HepG2 (cell line): ENCODE data around the gene EFEMP2. TPM values are rescaled to one million over a fixed set of nuclear protein-coding genes. Genes with fewer than 3 reads are reported as not detected.
A peak's percentile ranks its signal among the peaks of the same experiment; 100 is the strongest.

Experiments
- AFF4 ChIP-seq: sonication (generic); formaldehyde crosslinking; IDR thresholded peaks from 2 replicates; pipeline ENCODE4 v1.4.0; 2020; ENCODE audit warnings: missing genetic modification reagents
- FLYWCH1 ChIP-seq: sonication (generic); formaldehyde crosslinking; IDR thresholded peaks from 2 replicates; pipeline ENCODE4 v1.8.1; 2023; ENCODE audit warnings: mild to moderate bottlenecking, missing genetic modification reagents
- HNF4G ChIP-seq, 2 experiments: sonication (generic) in 1 of 2; formaldehyde crosslinking in 1 of 2; IDR thresholded peaks; 2 replicates each; pipeline versions ENCODE4 v1.4.0 to v1.6.1; 2011 to 2020; ENCODE audit warnings: borderline replicate concordance in 2 of 2, low read depth in 2 of 2, mild to moderate bottlenecking in 2 of 2, low read length in 1 of 2, missing genetic modification reagents in 1 of 2, moderate library complexity in 1 of 2
- HNRNPH1 ChIP-seq: fragments of 200-400 bp; formaldehyde crosslinking; optimal IDR thresholded peaks from 2 replicates; pipeline ENCODE3; 2017; ENCODE audit warnings: mild to moderate bottlenecking, low read depth, low read length
- MIXL1 ChIP-seq: IDR thresholded peaks from 2 replicates; pipeline ENCODE4 v1.6.1; 2016
- MLLT10 ChIP-seq: sonication (generic); formaldehyde crosslinking; IDR thresholded peaks from 2 replicates; pipeline ENCODE4 v1.4.0; 2020; ENCODE audit warnings: missing genetic modification reagents
- NFE2L2 ChIP-seq: fragments of 150-350 bp; IDR thresholded peaks from 2 replicates; pipeline ENCODE4 v1.6.1; 2014; ENCODE audit warnings: low read length
- RFXAP ChIP-seq: sonication (generic); formaldehyde crosslinking; IDR thresholded peaks from 2 replicates; pipeline ENCODE4 v1.4.0; 2020; ENCODE audit warnings: missing genetic modification reagents, borderline replicate concordance
- TFDP1 ChIP-seq: IDR thresholded peaks from 2 replicates; pipeline ENCODE4 v1.6.1; 2016; ENCODE audit warnings: missing compliant biosample characterization, missing genetic modification reagents, borderline replicate concordance
- XRCC5 ChIP-seq: fragments of 200-400 bp; formaldehyde crosslinking; optimal IDR thresholded peaks from 2 replicates; pipeline ENCODE3; 2017; ENCODE audit warnings: mild to moderate bottlenecking, low read length
- YEATS4 ChIP-seq: sonication (generic); formaldehyde crosslinking; IDR thresholded peaks from 2 replicates; pipeline ENCODE4 v1.4.0; 2020; ENCODE audit warnings: missing genetic modification reagents, borderline replicate concordance
- ZBTB33 ChIP-seq: sonication (generic); formaldehyde crosslinking; IDR thresholded peaks from 2 replicates; pipeline ENCODE4 v1.4.0; 2020; ENCODE audit warnings: missing genetic modification reagents
- ZBTB46 ChIP-seq: sonication (generic); formaldehyde crosslinking; IDR thresholded peaks from 2 replicates; pipeline ENCODE4 v1.4.0; 2020; ENCODE audit warnings: mild to moderate bottlenecking, missing genetic modification reagents, borderline replicate concordance
- ZFYVE20 ChIP-seq: sonication (generic); formaldehyde crosslinking; IDR thresholded peaks from 2 replicates; pipeline ENCODE4 v1.8.0; 2023; ENCODE audit warnings: low read depth, mild to moderate bottlenecking, moderate library complexity, missing genetic modification reagents, borderline replicate concordance
- ZNF224 ChIP-seq: sonication (generic); formaldehyde crosslinking; IDR thresholded peaks from 2 replicates; pipeline ENCODE4 v1.5.0; 2020; ENCODE audit warnings: mild to moderate bottlenecking, missing genetic modification reagents
- ZNF225 ChIP-seq: sonication (generic); formaldehyde crosslinking; IDR thresholded peaks from 2 replicates; pipeline ENCODE4 v1.4.0; 2020; ENCODE audit warnings: mild to moderate bottlenecking, missing genetic modification reagents
- ZNF549 ChIP-seq: sonication (generic); formaldehyde crosslinking; IDR thresholded peaks from 2 replicates; pipeline ENCODE4 v1.5.0; 2020; ENCODE audit warnings: missing genetic modification reagents
- ZNF569 ChIP-seq: sonication (generic); formaldehyde crosslinking; IDR thresholded peaks from 2 replicates; pipeline ENCODE4 v1.5.0; 2020; ENCODE audit warnings: mild to moderate bottlenecking, missing genetic modification reagents, moderate library complexity, borderline replicate concordance
- polyA plus RNA-seq, 8 experiments: library from polyadenylated mRNA; depleted of rRNA in 3 of 8; stranded (reverse) in 7 of 8; unstranded in 1 of 8; fragments of >200 nt; fragmentation: Illumina TruSeq in 4 of 8; extraction: Trizol in 4 of 8; gene quantifications; 2 replicates each; pipeline versions ENCODE4 v1.2.1 to v1.2.3, GENCODE V29; 2011 to 2016; ENCODE audit warnings: low read depth in 4 of 8, missing spikeins in 1 of 8, mixed read lengths in 1 of 8; ENCODE audit not compliant: insufficient read depth in 1 of 8
- total RNA-seq, 5 experiments: library from RNA; depleted of rRNA; stranded (reverse); fragments of >200 nt; fragmentation: Illumina TruSeq; extraction: Trizol; gene quantifications; 2 replicates each; pipeline ENCODE4 v1.2.3, GENCODE V29; 2016; ENCODE audit warnings: low read depth in 1 of 5
- TF ChIP-seq, protein P1 (sequence below): sonication (generic); formaldehyde crosslinking; IDR thresholded peaks from 2 replicates; pipeline ENCODE4 v1.4.0; 2020; ENCODE audit warnings: missing genetic modification reagents

Gene EFEMP2
- total and polyA plus RNA-seq, 2 of the 13 experiments (the other 11 are each of a cell fraction or from before 2014, with no cell fraction given), result 7.4 to 29.7 TPM

DNA sequence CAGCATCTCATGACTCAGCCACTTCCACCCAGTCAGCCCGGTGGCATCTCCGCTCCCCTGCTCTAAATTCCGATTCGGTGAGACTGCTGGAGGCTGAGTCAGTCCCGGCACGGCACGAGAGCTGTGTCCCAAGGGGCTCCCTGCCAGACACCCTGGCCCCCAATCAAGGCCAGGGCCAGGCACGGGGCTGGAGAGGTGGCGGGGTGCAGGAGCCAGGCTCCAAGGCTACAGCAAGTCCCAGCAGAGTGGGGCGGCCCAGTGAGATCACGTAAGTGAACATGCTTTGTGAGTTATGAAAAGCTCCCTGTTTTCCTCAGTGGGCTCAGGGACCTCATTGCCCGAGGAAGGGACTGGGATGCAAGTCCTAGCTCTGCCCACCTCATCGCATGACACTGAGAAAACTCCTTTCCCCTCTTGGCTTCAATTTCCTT is 43.2 kb upstream of the EFEMP2 start (continued):
- no peak for TF ChIP-seq RFXAP (CRISPR knock-in tag)
- TF ChIP-seq ZBTB46, result no peak
- TF ChIP-seq ZNF549 (CRISPR knock-in tag), result no peak
- no peak for TF ChIP-seq AFF4 (CRISPR knock-in tag)
- TF ChIP-seq ZNF569 (CRISPR knock-in tag), result no peak
- TF ChIP-seq ZBTB33 (CRISPR knock-in tag), result no peak
- TF ChIP-seq MIXL1, result no peak
- no peak for TF ChIP-seq FLYWCH1 (CRISPR knock-in tag)
- TF ChIP-seq ZNF225, result no peak
- TF ChIP-seq XRCC5, result peak; percentile 73
- peak; percentile 59 for TF ChIP-seq NFE2L2
- TF ChIP-seq, protein P1, sequence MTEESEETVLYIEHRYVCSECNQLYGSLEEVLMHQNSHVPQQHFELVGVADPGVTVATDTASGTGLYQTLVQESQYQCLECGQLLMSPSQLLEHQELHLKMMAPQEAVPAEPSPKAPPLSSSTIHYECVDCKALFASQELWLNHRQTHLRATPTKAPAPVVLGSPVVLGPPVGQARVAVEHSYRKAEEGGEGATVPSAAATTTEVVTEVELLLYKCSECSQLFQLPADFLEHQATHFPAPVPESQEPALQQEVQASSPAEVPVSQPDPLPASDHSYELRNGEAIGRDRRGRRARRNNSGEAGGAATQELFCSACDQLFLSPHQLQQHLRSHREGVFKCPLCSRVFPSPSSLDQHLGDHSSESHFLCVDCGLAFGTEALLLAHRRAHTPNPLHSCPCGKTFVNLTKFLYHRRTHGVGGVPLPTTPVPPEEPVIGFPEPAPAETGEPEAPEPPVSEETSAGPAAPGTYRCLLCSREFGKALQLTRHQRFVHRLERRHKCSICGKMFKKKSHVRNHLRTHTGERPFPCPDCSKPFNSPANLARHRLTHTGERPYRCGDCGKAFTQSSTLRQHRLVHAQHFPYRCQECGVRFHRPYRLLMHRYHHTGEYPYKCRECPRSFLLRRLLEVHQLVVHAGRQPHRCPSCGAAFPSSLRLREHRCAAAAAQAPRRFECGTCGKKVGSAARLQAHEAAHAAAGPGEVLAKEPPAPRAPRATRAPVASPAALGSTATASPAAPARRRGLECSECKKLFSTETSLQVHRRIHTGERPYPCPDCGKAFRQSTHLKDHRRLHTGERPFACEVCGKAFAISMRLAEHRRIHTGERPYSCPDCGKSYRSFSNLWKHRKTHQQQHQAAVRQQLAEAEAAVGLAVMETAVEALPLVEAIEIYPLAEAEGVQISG (CRISPR knock-in tag), result no peak
- TF ChIP-seq TFDP1 (CRISPR knock-in tag), result no peak
- no peak for TF ChIP-seq ZFYVE20 (CRISPR knock-in tag)
- TF ChIP-seq YEATS4 (CRISPR knock-in tag), result no peak
- no peak for TF ChIP-seq HNF4G (IDR thresholded peaks at IDR 0.05; ENCODE audit: borderline replicate concordance, low read depth, low read length)
- no peak for TF ChIP-seq HNF4G (CRISPR knock-in tag; IDR thresholded peaks at IDR 0.05; ENCODE audit: borderline replicate concordance, low read depth)
- no peak for TF ChIP-seq MLLT10 (CRISPR knock-in tag)
- no peak for TF ChIP-seq HNRNPH1
- no peak for TF ChIP-seq ZNF224 (CRISPR knock-in tag)
